NCI-H526 treated with DMSO at 0.1 percent for 48 hours (cell line): Measurements from ENCODE around the gene TFPI.
"Not testable (repeated sequence)": the region's sequence is repeated elsewhere in the genome, so short reads cannot be mapped to it uniquely, and the experiment has no call there.

Experiments
- DNase-seq: peaks from one replicate; lab custom pipeline; 2025; lab: John Stamatoyannopoulos, UW

The TFPI gene

DNA sequence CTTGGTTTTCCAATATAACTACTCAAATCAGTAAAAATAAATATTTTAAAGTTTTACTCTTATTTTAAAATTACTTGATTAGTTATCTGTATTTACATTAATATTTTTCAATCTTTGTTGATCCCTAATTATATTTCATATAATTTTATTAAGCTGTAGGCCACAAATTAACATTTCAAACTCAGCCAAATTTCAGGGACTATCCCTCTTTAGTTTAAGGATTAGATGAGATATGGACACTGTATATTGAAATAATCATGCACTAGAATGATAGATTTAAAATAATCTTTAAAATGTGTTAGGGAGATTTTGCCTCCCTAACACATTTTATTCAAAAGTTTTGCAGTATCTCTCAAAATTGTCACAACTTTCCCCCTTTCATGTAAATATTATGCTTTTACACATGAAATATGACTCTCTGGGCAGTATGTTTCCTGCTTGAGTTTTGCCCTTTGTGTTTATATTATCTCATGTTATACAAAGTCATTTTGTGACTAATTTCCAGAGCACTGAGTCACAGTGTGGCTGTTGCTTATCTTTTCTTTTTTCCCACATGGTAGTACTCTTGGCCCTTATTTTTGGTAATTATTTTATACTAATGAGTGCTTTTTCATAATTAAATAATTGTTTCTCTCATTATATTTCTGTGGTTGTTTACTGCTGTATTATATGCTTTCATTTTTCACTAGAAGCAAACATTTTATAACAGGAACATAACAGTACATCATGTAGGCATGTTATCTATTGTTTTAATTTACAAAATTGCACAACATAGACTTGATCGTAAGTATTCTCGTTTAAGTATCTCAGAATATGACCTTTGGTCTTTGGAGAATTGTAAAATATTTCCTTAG lies 1.2 kb downstream of the TFPI start:
- DNase-seq: no peak

DNA sequence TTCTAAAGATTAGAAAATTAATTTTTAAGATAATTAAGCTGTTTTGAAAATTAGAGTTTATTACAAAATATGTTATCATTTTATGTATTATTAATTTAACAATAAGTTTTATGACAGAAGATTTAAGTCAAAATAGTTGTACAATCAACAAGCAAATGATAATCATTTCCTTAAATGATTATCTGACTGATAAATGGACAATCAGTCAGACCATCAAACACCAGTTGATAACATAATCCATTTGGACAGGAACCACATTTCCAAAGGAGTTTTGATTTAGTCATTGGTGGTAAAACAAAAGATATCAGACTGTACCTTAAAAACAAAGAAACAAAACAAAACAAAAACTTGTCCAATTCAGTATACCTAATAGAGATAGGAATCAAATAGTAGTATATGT lies 1.9 kb downstream of the TFPI start:
- no peak for DNase-seq

DNA sequence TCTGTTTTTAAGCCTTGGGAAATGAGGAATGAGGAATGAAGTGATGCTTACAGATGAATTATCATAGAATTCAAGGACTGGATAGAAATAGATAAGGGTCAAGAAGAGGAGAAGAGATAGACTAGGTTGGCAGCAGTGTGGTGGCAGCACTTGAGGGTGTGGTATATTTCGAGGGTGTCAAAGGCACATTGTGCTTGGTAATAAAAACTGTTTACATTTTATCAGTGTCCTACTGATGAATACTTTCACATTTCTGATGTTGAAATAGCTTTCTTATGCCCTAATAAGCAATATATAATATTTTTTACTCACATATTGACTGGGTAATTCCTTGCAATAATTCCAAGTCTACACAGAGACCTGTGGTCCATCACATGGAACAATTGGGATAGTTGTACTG lies 3.4 kb downstream of the TFPI start:
- DNase-seq: no peak

DNA sequence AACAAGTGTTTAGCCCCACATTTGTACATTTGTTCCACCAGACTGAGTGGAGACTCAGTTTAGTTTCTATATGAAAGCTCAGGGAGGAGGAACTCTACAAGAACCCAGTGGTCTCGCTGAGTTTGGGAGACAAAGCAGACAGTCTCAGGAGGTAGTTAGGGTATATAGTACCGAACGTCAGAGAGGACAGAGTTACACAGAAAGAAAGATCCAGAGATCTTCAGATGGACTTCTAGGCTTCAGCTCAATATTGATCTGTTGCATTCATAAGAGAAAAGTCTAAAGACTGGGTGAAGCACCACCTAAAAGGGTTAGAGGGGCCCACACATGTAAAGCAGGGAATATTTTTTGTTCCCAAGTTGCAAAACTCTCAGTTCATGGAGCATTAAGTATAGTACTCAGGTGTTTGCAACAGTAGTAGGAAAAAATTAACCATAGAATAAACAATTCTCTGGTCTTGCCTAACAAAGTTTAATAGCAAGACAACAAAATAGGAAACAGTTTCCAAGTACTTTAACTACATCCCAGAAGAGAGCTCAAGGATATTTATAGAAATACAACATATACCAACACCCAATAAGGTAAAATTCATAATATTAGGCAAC lies 4.2 kb downstream of the TFPI start:
- no peak for DNase-seq

DNA sequence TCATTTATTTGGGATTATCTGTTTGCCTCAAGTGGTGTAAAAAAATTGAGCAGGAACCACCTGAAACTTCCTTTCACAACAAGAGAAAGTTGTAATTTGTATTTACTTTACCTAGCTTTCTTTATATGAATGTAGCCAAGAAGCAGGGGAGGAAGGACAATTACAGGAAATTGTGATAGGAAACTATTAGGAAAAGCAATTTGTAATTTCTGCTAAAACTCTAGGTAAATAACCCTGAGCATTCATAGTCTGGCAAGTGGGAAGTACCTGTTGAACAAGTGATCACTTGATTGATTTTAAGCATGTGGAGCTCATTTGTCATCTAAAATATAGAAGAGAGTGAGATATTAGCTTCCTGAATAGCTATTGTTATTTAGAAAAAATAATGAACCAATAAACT lies 5.0 kb downstream of the TFPI start:
- no peak for DNase-seq

DNA sequence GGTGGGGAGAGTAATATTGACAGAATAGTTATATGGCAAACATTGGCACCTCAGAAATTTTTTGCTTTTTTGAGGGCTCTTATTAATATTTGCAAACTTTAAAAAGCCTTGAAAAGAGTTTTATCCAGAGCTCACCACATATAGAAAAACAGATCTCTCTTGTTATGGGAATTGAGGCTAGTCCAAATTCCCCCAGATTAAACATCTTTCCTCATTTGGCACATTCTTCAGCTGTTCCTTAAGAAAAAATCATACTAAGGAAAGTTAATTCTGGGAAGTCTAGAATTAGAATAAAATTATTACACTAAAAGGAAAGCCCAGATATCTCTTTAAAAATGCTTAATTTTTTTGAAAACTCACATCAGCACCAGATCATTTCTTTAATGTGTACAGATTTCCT lies 5.6 kb downstream of the TFPI start:
- DNase-seq: no peak

DNA sequence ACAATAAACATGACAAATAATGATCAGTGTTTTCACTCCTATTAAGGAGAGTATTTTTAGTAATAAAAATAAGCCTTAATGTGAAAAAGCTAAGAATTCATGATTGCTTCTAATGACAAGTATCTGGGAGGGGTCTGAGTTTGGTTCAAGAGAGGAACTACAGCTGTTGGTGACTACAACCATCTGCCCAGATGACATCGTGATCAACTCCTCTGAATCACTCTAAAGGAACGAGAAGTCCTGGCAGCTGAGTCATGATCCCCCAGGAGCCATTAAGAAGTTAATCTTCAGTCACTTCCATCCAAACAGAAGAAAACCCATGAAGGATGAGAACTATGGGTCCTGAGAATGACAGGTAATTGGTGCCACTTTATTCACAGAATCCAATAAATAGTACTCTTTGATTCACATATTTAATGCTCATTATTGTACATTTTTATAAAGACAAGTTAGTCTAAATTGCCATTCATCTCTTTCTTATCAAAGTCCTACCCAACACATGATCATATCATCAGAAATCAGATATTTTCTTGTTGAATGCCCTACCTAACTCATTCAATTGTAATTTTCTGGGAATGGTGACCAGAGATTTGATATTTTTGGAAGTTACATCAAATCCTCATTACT lies 6.8 kb downstream of the TFPI start:
- DNase-seq: no peak

DNA sequence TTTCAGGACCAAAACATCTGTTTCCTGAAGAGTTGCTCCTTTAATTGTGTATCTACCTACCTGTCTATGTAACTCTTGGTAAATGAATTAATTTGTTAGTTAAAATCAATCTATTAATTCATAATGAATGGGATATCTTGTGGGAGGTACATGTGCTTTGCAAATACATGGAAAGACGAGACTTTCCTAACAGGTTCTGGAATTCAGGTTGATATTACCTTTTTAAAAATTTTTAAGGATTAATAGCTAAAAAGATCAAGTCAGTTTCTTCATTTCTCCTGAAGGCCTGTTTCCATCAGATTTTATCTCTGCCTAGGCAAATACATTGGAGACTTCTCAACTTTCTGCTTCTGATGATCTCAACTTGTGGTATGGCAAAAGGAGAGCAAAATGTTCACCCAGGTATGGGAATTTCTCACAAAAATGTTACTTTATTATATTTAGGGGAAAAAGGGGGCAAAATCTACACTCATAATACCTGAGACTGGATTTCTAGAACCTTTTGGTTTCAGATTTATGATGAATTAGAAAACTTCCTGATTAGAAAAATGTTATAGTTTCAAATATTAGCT lies 7.4 kb downstream of the TFPI start:
- DNase-seq: no peak

DNA sequence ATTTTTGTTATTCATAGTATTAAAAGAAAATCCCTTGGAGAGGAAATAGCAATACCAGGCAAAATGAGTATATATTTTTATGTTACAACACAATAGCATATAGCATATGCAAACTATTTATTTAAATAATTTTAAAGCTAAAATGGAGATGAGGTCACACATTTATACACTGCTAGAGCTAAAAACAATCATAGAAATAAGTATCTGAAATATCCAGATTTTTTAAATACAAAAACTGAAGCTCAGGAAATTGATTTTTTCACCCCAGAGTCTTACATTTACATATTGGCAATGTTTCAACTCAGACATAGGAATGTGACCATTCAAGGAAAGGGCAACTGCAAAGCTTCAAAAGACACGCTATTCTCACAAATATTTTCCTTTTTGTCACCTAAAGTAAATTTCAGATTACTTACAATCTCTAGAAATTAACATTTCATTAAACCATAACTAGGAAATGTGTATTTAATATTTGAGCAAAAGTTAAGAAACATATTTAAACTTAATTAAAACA lies 8.9 kb downstream of the TFPI start:
- no peak for DNase-seq

DNA sequence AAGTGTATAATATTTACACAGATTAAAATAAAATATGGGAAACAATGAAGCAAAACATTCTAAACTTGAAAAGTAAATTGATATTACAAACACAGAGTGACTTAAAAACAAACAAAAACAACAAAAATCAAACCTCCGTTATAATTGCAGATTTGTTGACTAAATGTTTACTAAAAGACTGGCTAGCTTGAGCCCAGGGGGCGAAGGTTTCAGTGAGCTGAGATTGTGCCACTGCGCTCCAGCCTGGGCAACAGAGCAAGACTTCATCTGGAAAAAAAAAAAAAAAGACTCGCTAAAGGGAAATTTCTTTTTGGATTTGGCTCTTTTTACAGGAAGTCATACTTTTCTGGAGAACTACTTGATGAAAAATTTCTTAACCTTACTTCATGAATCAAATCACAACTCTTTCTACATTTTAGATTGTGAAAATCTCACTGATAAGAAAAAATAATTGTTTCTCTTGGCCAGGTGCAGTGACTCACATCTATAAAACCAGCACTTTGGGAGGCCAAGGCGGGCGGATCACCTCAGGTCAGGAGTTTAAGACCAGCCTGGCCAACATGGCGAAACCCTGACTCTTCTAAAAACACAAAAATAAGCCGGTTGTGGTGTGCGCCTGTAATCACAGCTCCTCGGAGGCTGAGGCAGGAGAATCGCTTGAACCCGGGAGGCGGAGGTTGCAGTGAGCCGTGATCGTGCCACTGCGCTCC lies 9.7 kb downstream of the TFPI start:
- DNase-seq: no peak

DNA sequence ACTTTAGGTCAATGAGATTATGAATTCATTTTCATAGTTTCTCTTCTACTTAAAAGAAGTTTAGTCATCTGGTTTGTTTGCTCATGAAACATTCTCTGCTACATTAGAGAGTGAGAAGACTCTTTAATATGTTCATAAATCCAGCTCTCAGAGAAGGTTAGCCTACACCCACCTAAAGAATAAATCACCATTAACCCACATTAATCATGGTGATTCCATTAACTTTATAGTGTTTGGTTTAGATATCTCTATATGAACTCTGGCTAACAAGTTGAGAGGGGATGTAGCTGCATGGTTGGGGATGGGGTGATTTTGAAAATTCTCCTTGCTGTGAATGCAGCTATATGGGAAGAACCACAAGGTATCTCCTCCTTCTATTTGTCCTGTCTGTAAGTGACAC lies 10.7 kb downstream of the TFPI start:
- no peak for DNase-seq

DNA sequence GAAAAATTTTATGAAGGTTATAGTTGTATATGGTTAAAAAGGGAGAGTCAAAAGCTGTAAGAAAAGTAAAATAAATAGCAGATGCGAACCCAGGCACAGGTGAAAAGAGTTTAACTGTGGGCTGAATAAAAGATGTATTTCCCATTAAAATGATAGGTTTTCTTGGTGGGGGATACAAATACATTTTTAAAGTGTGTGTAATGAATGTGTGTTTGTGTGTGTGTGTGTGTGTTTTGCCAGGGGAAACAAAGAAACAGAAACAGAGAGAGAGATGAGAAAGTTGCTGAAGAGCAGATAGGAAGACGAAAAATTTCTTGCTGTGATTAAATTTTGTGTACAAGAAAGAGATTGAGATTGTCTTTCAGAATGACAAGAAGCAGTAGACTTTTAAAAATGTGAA lies 12.1 kb downstream of the TFPI start:
- DNase-seq: no peak

DNA sequence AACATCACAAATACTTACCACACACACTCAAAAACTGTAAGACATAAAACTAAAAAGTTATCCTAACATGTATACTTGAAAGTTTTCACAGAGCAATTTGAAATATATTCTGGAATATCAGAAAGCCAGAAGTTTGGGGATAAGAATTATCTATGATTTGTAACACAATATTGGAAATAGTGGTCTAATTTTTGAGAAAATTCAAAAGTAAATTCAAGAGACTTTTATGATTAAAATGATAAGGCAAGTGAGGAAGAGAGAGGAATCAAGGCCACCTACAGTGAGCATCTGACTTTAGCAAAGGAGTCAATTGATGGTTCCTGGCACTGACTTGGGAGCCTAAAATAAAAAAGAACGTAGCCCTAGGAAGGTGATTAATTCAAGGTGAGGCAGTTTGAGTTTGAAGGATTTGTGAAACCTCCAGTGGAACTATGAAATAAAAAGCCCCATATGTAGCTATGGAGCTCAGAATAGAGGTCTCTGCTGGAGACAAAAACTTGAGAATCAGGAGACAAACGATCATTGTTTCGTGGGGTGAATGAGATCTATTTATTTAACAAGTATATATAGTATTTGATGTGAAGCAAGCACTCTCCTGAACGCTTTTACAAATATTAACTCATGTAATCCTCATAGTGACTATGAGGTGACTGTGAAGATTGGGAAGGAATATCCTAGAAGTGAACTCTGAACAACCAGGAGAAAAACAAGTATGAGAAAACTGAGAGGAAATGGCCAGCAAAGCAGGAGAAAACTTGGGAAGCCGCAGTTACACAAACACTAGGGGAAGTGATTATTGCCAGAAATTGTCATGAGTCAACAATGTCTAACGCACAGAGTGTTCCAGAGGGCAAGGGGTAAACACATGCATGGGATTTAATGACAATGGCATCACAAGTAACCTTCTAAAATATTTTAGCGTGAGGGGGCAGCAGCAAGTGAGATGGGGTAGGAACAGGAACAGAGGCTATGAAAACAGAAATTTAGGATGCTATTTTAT lies 12.8 kb downstream of the TFPI start:
- DNase-seq: no peak

DNA sequence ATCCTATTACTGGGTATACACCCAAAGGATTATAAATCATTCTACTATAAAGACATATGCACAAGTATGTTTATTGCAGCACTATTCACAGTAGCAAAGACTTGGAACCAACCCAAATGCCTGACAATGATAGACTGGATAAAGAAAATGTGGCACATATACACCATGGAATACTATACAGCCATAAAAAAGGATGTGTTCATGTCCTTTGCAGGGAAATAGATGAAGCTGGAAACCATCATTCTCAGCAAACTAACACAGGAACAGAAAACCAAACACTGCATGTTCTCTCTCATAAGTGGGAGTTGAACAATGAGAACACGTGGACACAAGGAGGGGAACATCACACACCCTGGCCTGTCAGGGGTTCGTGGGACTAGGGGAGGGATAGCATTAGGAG lies 16.0 kb downstream of the TFPI start:
- not testable (repeated sequence) for DNase-seq

DNA sequence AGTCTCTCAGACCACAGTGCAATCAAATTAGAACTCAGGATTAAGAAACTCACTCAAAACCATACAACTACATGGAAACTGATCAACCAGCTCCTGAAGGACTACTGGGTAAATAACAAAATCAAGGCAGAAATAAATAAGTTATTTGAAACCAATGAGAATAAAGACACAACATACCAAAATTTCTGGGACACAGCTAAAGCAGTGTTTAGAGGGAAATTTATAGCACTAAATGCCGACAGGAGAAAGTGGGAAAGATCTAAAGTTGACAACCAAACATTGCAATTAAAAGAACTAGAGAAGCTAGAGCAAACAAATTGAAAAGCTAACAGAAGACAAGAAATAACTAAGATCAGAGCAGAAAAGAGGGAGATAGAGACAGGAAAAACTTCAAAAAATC lies 18.9 kb downstream of the TFPI start:
- not testable (repeated sequence) for DNase-seq

DNA sequence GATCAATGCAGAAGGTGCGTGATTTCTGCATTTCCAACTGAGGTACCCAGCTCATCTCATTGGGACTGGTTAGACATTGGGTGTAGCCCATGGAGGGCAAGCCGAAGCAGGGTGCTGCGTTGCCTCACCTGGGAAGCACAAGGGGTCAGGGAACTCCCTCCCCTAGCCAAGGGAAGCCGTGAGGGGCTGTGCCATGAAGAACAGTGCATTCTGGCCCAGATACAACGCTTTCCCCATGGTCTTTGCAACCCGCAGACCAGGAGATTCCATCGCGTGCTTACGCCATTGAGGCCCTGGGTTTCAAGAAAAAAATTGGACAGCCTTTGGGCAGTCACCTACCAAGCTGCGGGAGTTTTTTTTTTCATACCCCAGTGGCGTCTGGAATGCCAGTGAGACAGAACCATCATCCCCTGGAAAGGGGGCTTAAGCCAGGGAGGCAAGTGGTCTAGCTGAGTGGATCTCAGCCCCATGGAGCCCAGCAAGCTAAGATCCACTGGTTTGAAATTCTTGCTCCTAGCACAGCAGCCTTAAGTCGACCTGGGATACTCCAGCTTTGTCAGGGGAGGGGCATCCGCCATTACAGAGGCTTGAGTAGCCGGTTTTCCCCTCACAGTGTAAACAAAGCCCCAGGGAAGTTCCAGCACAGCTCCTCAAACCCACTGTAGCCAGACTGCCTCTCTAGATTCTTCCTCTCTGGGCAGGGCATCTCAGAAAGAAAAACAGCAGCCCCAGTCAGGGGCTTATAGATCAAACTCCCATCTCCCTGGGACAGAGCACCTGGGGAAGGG lies 21.7 kb downstream of the TFPI start:
- no peak for DNase-seq

DNA sequence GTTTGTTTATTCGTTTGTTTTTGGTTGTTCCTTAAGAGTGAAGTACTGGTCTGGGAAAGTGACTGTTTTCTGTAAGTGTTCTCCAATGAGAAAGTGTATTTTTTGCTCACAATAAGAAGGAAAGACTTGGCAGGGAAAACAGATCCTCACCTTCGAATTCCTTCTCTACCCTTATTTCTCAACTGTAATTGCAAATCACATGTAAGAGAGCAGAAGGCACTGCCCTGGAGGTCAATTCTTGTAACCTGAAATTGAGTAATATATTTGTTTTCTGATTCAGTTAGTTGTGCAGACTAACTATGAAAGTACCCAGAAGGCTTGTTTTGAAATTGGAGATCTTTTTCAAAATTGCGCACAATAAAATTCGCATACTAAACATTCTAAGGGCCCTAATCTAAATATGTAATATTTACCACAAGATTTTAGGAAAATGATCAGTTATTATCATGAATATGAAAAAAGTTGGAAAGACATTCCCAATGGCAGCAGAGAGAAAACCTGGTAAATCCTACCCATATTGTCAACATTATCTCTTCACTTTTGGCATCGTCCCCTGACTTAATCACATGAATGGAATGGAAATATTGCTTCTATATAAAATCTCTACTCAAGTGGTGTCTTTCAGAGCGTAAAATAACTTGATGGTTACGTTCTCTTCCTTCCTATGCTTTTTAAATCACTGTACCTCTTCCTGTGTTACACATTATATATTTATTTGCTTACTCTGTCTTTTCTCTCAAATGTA lies 24.1 kb downstream of the TFPI start:
- DNase-seq: no peak

DNA sequence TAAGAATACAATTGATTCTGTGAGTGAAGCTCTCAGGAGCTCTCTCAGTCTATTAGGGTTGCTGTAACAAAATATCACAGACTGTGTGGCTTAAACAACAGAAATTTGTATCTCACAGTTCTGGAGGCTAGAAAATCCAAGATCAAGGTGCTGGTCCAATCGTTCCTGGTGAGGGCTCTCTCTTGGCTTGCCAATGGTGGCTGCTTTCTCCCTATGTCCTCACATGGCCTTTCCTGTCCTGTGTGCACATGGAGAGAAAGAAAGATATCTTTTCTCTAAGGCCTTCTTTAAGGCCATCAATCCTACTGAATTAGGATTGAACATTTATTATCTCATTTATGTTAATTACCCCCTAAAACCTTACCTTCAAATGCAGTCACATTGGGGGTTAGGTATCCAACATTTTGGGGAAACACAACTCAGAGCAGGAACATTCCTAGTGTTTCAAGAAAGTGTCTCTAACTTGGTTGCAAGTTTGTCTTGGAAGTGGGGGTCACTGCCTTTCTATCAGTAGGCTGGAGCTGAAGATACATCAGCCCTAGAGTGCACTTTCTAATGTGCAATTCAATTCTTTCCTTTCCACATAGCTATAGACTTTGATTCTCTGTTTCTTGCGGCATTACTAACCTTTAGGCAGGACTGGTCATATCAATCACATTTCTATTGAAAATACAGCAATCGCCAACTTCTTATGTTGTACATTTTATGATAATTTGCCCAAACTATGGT lies 24.8 kb downstream of the TFPI start:
- DNase-seq: no peak

DNA sequence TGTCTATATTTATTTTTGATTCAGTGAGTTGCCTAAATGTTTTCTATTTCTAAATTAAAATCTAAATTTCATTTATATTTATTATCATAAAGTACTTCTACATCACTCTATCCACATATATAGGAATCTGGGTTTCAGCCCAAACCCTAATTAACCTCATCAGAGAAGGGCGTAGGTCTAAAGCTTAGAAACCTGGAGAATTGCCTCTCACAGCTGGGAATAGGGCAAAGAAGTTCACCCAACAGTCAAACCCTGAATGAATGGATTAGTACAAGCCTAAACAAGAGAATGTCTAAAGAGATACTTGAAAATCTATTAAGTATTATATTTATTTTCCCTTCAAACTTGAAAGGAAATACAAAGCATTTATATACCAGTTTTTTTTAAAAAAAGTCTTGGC lies 26.2 kb downstream of the TFPI start:
- DNase-seq: no peak
